Neural cell (in vitro differentiated cells): ENCODE results near the gene CLSTN2. TPM values are rescaled to one million over a fixed set of nuclear protein-coding genes. Genes with fewer than 3 reads are reported as not detected.

Experiments
- H2AFZ ChIP-seq: fragments of 200-600, 300-800 bp; sonication (generic), shearing (Covaris generic); 2 replicates; pipeline ENCODE4 v1.6.0; 2014; ENCODE audit warnings: low read depth, mild to moderate bottlenecking, antibody characterized with exemption, low read length, moderate library complexity
- H3F3A ChIP-seq: fragments of 200-600 bp; shearing (Covaris generic); 2 replicates; pipeline ENCODE4 v1.6.1; 2016; ENCODE audit warnings: mild to moderate bottlenecking, moderate library complexity, mixed read lengths, antibody characterized with exemption, low read length; ENCODE audit not compliant: insufficient read depth, poor library complexity, severe bottlenecking
- H3K27ac ChIP-seq: fragments of 200-600, 300-800 bp; sonication (generic), shearing (Covaris generic); 2 replicates; pipeline ENCODE4 v1.5.1; 2014; ENCODE audit warnings: mild to moderate bottlenecking, low read length, moderate library complexity
- H3K27me3 ChIP-seq: fragments of 300-800, 200-600 bp; sonication (generic), shearing (Covaris generic); 2 replicates; pipeline ENCODE4 v1.6.0; 2014; ENCODE audit warnings: mild to moderate bottlenecking, low read depth, low read length, moderate library complexity; ENCODE audit not compliant: insufficient read depth
- H3K36me3 ChIP-seq: fragments of 300-800, 200-600 bp; sonication (generic), shearing (Covaris generic); 2 replicates; pipeline ENCODE4 v1.5.1; 2014; ENCODE audit warnings: mild to moderate bottlenecking, antibody characterized with exemption, low read length, moderate library complexity; ENCODE audit not compliant: insufficient read depth
- H3K4me2 ChIP-seq: fragments of 300-800, 200-600 bp; sonication (generic), shearing (Covaris generic); 2 replicates; pipeline ENCODE4 v1.6.0; 2014; ENCODE audit warnings: mild to moderate bottlenecking, low read length
- H3K4me3 ChIP-seq: fragments of 300-800, 200-600 bp; sonication (generic), shearing (Covaris generic); 2 replicates; pipeline ENCODE4 v1.5.1; 2014; ENCODE audit warnings: mild to moderate bottlenecking, low read length, moderate library complexity
- H3K79me2 ChIP-seq: fragments of 200-600 bp; shearing (Covaris generic); replicated peaks from 2 replicates; pipeline ENCODE4 v1.6.0; 2014; ENCODE audit warnings: mild to moderate bottlenecking, low read length, moderate library complexity; ENCODE audit not compliant: insufficient read depth
- H3K9ac ChIP-seq: fragments of 300-800, 200-600 bp; sonication (generic), shearing (Covaris generic); 2 replicates; pipeline ENCODE4 v1.6.1; 2016; ENCODE audit warnings: mild to moderate bottlenecking, low read length, mixed read lengths
- H3K9me2 ChIP-seq: fragments of 200-600 bp; shearing (Covaris generic); 2 replicates; pipeline ENCODE4 v1.6.1; 2016; ENCODE audit warnings: mild to moderate bottlenecking, low read length, mixed read lengths; ENCODE audit not compliant: insufficient read depth
- H3K9me3 ChIP-seq: fragments of 200-600, 300-800 bp; sonication (generic), shearing (Covaris generic); 2 replicates; pipeline ENCODE4 v1.6.1; 2016; ENCODE audit warnings: mild to moderate bottlenecking, mixed run types, low read length, moderate library complexity, mixed read lengths
- H4K20me1 ChIP-seq: fragments of 200-600 bp; shearing (Covaris generic); 2 replicates; pipeline ENCODE4 v1.6.1; 2016; ENCODE audit warnings: mild to moderate bottlenecking, mixed run types; ENCODE audit not compliant: insufficient read depth
- EP300 ChIP-seq: fragments of 450-650 bp; conservative IDR thresholded peaks from 2 replicates; pipeline ENCODE4 v1.6.1; 2014; ENCODE audit warnings: antibody characterized with exemption, mild to moderate bottlenecking, moderate library complexity; ENCODE audit not compliant: poor library complexity, severe bottlenecking
- EZH2 ChIP-seq: fragments of 200-600, 300-800 bp; shearing (Covaris generic), sonication (generic); IDR thresholded peaks from 2 replicates; pipeline ENCODE4 v1.6.1; 2014; ENCODE audit warnings: antibody characterized with exemption, low read length, borderline replicate concordance, mild to moderate bottlenecking; ENCODE audit not compliant: insufficient read depth, poor library complexity, severe bottlenecking
- MXI1 ChIP-seq: fragments of 450-650 bp; conservative IDR thresholded peaks from 2 replicates; pipeline ENCODE4 v1.6.1; 2014; ENCODE audit warnings: antibody characterized with exemption, mild to moderate bottlenecking; ENCODE audit not compliant: poor library complexity, severe bottlenecking
- POLR2AphosphoS5 ChIP-seq: IDR thresholded peaks from 2 replicates; pipeline ENCODE4 v1.6.1; 2012
- RAD21 ChIP-seq: fragments of 450-650 bp; conservative IDR thresholded peaks from 2 replicates; pipeline ENCODE4 v1.6.1; 2014; ENCODE audit warnings: antibody characterized with exemption, mild to moderate bottlenecking, moderate library complexity
- SMC3 ChIP-seq: fragments of 450-650 bp; conservative IDR thresholded peaks from 2 replicates; pipeline ENCODE4 v1.6.1; 2014; ENCODE audit warnings: antibody characterized with exemption, mild to moderate bottlenecking, moderate library complexity; ENCODE audit not compliant: poor library complexity
- TAF1 ChIP-seq: IDR thresholded peaks from 2 replicates; pipeline ENCODE4 v1.6.1; 2012; ENCODE audit warnings: low read depth
- polyA plus RNA-seq: library from polyadenylated mRNA; depleted of rRNA; stranded (reverse); fragments of >200 nt; gene quantifications from 2 replicates; pipeline ENCODE4 v1.2.3, GENCODE V29; 2014
- TF ChIP-seq, protein P1 (sequence below): fragments of 450-650 bp; IDR thresholded peaks from 2 replicates; pipeline ENCODE4 v1.5.1; 2014; ENCODE audit warnings: antibody characterized with exemption, mild to moderate bottlenecking, moderate library complexity; ENCODE audit not compliant: poor library complexity, severe bottlenecking
- TF ChIP-seq, protein P2 (sequence below): IDR thresholded peaks from 2 replicates; pipeline ENCODE4 v1.6.1; 2012; ENCODE audit warnings: borderline replicate concordance

CLSTN2 gene
- polyA plus RNA-seq, 1 donor from 2014 or later, result 10.7 TPM

DNA sequence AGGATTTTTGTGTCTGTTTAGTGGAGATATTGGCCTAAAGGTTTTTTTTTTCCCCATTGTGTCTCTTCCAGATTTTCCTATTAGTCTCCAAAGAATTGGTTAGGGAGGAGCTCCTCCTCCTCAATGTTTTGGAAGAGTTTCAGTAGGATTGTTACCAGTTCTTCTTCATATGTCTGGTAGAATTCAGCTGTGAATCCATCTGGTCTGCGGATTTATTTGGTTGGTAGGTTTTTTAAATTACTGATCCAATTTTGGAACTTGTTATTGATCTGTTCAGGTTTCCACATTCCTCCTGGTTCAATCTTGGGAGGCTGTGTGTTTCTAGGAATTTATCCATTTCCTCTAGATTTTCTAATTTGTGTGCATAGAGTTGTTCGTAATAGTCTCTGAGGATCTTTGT lies 222.2 kb downstream of the CLSTN2 start:
- TF ChIP-seq POLR2AphosphoS5 (no peak), EZH2 (no peak), MXI1 (no peak), TAF1 (no peak)
- TF ChIP-seq, protein P1, sequence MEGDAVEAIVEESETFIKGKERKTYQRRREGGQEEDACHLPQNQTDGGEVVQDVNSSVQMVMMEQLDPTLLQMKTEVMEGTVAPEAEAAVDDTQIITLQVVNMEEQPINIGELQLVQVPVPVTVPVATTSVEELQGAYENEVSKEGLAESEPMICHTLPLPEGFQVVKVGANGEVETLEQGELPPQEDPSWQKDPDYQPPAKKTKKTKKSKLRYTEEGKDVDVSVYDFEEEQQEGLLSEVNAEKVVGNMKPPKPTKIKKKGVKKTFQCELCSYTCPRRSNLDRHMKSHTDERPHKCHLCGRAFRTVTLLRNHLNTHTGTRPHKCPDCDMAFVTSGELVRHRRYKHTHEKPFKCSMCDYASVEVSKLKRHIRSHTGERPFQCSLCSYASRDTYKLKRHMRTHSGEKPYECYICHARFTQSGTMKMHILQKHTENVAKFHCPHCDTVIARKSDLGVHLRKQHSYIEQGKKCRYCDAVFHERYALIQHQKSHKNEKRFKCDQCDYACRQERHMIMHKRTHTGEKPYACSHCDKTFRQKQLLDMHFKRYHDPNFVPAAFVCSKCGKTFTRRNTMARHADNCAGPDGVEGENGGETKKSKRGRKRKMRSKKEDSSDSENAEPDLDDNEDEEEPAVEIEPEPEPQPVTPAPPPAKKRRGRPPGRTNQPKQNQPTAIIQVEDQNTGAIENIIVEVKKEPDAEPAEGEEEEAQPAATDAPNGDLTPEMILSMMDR, result no peak
- TF ChIP-seq, protein P2, sequence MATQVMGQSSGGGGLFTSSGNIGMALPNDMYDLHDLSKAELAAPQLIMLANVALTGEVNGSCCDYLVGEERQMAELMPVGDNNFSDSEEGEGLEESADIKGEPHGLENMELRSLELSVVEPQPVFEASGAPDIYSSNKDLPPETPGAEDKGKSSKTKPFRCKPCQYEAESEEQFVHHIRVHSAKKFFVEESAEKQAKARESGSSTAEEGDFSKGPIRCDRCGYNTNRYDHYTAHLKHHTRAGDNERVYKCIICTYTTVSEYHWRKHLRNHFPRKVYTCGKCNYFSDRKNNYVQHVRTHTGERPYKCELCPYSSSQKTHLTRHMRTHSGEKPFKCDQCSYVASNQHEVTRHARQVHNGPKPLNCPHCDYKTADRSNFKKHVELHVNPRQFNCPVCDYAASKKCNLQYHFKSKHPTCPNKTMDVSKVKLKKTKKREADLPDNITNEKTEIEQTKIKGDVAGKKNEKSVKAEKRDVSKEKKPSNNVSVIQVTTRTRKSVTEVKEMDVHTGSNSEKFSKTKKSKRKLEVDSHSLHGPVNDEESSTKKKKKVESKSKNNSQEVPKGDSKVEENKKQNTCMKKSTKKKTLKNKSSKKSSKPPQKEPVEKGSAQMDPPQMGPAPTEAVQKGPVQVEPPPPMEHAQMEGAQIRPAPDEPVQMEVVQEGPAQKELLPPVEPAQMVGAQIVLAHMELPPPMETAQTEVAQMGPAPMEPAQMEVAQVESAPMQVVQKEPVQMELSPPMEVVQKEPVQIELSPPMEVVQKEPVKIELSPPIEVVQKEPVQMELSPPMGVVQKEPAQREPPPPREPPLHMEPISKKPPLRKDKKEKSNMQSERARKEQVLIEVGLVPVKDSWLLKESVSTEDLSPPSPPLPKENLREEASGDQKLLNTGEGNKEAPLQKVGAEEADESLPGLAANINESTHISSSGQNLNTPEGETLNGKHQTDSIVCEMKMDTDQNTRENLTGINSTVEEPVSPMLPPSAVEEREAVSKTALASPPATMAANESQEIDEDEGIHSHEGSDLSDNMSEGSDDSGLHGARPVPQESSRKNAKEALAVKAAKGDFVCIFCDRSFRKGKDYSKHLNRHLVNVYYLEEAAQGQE, result no peak
- Histone ChIP-seq H3K9ac (no peak overlapping the region), H4K20me1 (no peaks in the 10 kb centered on the region), H3K9me3 (no peaks in the 10 kb centered on the region), H3K27ac (no peak overlapping the region), H3K79me2 (no peaks in the 10 kb centered on the region), H2AFZ (no peak overlapping the region), H3K4me3 (no peak overlapping the region), H3K36me3 (no peaks in the 10 kb centered on the region), H3K27me3 (no peaks in the 10 kb centered on the region), H3F3A (no peaks in the 10 kb centered on the region), H3K4me2 (no peak overlapping the region), H3K9me2 (no peaks in the 10 kb centered on the region)

DNA sequence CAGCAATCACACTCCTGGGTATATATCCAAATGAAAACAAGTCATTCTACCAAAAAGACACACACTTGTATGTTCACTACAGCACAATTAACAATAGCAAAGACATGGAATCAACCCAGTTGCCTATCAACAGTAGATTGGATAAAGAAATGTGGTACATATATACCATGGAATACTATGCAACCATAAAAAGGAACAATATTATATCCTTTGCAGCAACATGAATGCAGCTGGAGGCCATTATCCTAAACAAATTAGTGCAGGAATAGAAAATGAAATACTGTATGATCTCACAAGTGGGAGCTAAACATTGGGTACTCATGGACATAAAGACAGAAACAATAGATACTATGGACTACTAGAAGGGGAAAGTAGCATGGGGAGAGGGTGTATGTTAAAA lies 224.7 kb downstream of the CLSTN2 start:
- Histone ChIP-seq H3K4me3 (no peak overlapping the region), H3K27ac (no peak overlapping the region), H3K79me2 (no peaks in the 10 kb centered on the region), H2AFZ (no peak overlapping the region), H3K27me3 (no peaks in the 10 kb centered on the region), H3K9me3 (no peaks in the 10 kb centered on the region), H4K20me1 (no peaks in the 10 kb centered on the region), H3K36me3 (no peaks in the 10 kb centered on the region), H3K9ac (no peak overlapping the region), H3F3A (no peaks in the 10 kb centered on the region), H3K9me2 (no peaks in the 10 kb centered on the region), H3K4me2 (no peak overlapping the region)
- TF ChIP-seq, protein P1, result no peak
- TF ChIP-seq, protein P2, result no peak
- no peak for TF ChIP-seq POLR2AphosphoS5
- no peak for TF ChIP-seq TAF1
- TF ChIP-seq RAD21, result no peak
- TF ChIP-seq EZH2, result no peak
- TF ChIP-seq MXI1, result no peak
- no peak for TF ChIP-seq EP300
- TF ChIP-seq SMC3, result no peak
